KOPT-K1 (cell line): ENCODE data around the gene GREB1.

Experiments
- H3K27ac ChIP-seq: fragments of 200-600 bp; sonication (generic); 2 replicates; pipeline ENCODE4 v1.5.1; 2016; ENCODE audit warnings: antibody characterized with exemption, mild to moderate bottlenecking, low read depth, low read length; ENCODE audit not compliant: poor library complexity, severe bottlenecking
- H3K36me3 ChIP-seq: fragments of 200-600 bp; sonication (generic); 2 replicates; pipeline ENCODE4 v1.5.1; 2017; ENCODE audit warnings: antibody characterized with exemption, mild to moderate bottlenecking, low read length, moderate library complexity; ENCODE audit not compliant: insufficient read depth
- H3K9me3 ChIP-seq: fragments of 200-600 bp; sonication (generic); 2 replicates; pipeline ENCODE4 v1.5.1; 2017; ENCODE audit warnings: antibody characterized with exemption, low read length, mild to moderate bottlenecking; ENCODE audit not compliant: insufficient read depth, poor library complexity, severe bottlenecking

Gene GREB1

DNA sequence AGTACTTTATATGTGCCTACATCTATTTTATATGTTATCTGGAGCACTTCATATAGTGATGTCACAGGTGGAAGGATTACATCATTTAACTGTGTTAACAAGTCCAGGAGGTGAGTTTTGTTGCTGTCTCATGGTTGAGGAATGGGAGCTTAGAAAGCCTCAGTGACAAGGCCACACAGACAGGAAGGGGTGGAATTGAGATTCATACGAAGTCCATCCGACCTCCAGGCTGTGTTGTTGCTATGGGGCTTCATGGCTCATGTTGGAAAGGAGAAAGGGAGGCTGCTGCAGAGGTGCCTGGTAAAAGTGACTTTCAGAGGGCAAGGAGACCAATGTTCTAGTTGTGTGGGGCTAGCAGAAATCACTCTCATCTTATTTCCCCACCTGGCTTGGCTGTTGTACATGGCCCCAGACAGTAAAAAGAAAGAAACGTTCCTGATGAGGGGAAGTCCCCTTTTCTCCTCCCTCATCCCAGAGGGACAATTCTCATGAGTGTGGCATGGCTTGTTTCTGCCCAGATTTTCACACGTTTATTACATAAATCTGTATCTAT is 31.0 kb upstream of the GREB1 start:
- Histone ChIP-seq H3K27ac (no peak overlapping the region), H3K36me3 (no peaks in the 10 kb centered on the region), H3K9me3 (peaks cover 14% of the 10 kb centered on the region)

DNA sequence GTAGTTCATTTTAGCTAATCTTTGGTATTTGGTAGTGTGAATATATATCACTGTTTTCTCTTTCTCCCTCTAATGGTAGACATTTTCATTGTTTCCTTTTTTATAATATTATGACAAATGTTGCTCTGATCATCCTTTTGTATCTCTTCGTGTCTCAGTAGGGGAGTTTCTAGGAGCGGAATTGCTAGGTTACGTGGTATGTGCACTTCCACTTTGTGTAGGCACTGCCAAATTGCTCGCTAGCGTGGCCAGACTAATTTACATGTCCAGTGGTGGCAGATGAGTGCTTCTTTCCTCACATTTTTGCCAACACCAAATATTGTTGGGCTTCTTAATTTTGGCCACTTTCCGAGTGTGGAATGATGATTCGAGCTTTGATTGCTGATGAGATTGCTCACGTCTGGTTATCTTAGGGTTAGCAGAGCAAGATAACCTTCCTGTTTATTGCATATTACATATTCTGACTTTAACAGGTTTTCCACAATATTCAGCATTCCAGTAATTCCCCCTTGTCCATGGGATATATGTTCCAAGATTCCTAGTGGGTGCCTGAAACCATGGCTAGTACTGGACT is 30.4 kb upstream of the GREB1 start:
- H3K36me3 ChIP-seq: no peaks in the 10 kb centered on the region
- no peak overlapping the region for H3K27ac ChIP-seq
- H3K9me3 ChIP-seq: peaks cover 14% of the 10 kb centered on the region

DNA sequence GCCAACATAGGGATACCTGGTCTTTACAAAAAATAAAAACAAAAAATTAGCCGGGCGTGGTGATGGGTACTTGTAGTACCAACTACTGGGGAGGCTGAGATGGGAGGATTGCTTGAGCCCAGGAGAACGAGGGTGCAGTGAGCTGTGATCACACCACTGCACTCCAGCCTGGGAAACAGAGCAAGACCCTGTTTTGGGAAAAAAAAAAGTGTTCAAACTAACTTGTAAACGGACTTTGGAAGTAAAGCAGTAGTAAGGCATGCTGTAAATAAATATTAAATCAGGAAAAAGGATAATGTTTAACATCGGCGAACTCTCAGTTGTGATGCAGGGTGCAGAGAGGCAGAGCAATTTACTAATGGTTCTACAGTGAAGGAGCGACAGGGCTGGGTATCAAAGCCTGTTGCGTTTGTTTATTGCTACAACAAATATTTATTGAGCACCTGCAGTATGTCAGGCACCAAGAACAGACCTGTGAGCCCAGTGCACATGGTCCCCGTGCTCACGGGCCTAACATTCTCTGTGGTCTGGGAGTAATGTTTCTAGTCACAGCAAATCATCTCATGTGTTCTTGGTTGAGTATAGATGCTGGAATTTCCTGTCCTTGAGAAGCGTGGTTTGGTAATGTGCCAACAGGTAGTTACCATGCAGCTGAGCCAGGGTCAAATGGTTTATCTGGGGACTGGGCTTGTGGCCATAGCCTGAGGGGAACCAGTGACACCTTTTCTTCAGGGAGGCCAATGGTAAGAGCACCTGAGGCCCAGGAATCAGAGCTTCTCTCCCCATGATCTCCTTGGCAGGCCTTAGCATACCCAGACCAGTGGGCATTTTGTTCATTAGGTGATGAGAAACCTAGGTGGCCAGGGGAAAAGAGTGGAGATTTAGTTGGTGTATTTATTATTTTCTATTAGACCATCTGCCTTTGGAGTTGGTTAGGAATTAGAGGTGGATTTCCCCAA is 27.9 kb upstream of the GREB1 start:
- Histone ChIP-seq H3K36me3 (no peaks in the 10 kb centered on the region), H3K27ac (no peak overlapping the region), H3K9me3 (peaks cover 14% of the 10 kb centered on the region)

DNA sequence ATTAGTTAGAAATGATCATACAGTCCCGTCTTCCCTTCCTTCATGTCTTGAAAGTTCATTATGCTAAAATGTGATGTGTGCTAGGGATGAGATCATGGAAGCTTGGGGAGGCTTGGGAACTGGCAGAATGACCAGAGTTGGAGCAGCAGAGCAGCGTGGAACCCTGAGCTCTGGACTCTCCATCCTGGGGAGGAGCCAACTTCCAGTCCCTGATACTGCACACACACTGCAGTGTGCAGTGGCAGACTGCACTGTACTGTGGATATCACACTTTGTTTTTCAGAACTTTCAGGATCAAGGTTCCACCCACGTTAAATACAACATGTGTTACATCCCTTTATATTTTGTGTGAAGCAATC is 27.3 kb upstream of the GREB1 start:
- H3K27ac ChIP-seq: no peak overlapping the region

DNA sequence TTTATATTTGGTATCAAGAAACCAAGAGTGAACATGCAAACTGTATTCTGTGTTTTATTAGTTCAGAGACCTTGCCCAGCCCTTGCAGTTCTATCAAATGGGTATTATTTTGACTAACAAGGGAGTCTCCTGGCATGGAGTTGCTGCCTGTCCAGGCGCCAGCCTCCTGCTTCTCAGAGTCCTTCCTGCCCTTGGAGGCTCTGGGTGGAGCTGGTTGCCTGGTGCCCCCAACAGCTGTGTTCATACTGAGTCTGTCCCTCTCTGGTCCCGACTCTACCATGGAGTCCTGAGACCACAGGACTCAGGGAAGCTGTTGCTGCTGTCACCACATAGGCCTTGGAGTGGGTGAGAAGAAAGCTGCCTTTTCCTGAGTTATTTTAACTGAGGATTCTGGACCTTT is 26.3 kb upstream of the GREB1 start:
- H3K36me3 ChIP-seq: no peaks in the 10 kb centered on the region
- H3K27ac ChIP-seq: no peak overlapping the region
- peaks cover 14% of the 10 kb centered on the region for H3K9me3 ChIP-seq

More for the DNA sequence above, 27.3 kb upstream of the GREB1 start:
- Histone ChIP-seq H3K36me3 (no peaks in the 10 kb centered on the region), H3K9me3 (peaks cover 14% of the 10 kb centered on the region)

DNA sequence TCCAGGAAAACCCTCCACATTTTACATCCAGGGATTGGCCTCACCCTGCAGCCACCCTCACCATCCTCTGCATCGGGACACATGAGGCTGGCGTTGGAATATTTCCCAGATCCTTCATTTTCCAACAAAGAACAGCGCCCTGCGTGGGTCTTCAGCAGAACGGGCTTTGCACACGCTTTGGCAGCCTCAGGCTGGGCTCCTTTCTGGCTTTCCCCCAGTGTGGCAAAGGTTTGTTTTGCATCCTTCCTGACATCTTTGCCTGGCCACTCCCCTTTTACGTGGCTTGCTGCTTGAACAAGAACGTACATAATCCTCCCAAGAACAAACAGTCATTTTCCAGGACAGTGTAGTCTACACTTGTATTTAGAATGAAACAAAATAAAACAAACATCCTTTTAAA is 25.6 kb upstream of the GREB1 start:
- Histone ChIP-seq H3K27ac (no peak overlapping the region), H3K9me3 (peaks cover 10% of the 10 kb centered on the region), H3K36me3 (no peaks in the 10 kb centered on the region)

DNA sequence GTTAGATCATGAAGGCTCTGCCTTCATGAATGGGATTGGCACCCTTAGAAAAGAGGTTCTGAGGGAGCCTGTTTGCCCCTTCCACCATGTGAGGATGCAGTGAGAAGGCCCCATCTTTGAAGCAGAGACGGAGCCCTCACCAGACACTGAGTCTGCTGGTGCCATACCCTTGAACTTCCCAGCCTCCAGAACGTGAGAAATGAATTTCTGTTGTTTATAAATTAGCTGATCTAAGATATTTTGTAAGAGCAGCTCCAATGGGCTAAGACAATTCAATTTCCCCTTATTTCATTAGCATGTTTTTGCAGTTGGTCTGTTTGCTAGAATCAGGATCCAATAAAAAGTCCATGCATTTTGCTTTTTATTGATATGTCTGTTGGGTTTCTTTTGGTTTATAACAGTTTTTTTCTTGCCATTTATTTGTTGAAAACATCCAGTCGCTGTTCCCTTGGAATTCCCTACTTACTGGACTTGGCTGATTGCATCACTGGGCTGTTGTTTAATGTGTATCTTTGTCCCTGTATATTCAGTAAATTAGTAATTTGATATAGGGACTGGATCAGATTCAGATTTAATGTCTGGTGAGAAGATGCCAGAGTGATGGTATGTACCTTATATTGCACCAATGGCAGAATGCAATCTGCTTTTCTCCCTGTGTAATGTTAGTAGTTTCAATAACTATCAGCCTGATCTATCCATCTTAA is 24.0 kb upstream of the GREB1 start:
- Histone ChIP-seq H3K36me3 (no peaks in the 10 kb centered on the region), H3K27ac (no peak overlapping the region), H3K9me3 (no peaks in the 10 kb centered on the region)

DNA sequence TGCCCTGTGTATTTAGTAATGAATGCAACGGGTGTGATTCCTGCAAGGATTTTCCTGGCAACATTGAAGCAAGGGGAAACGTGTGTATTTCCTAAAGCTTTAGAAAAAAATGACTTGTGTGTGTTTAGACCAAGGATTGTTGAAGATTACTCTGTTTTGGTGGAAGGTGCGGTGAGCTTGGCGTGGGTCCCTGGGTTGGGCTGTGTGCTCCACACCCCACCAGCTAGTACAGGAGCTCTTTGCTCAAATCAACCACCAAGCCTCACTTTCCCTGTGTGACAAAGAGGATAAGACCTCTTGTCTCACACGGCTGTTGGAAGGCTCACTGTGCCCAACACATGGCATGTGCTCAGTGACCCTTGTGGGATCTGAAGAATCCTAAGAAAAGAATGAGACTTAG is 21.4 kb upstream of the GREB1 start:
- Histone ChIP-seq H3K9me3 (no peaks in the 10 kb centered on the region), H3K36me3 (no peaks in the 10 kb centered on the region), H3K27ac (no peak overlapping the region)

DNA sequence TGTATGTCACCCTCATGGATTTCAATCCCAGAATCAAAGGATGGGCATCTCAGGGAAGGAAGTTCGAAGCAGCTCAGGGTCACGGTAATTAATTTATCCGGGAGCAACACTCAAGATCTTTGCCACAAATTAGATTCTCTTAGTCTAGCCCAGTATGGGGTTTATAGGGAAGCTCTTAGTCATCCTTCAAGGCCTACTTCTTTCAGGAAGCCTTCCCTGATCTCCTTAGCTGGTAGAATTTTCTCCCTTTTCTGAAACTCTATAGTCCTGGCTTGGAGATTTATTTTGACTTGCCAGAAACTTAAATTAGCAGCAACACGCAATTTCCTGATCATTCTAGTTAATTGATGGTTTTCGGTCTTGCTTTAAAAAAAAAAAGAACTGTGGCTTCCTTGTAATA is 20.5 kb upstream of the GREB1 start:
- no peak overlapping the region for H3K27ac ChIP-seq
- H3K9me3 ChIP-seq: no peaks in the 10 kb centered on the region
- H3K36me3 ChIP-seq: no peaks in the 10 kb centered on the region

DNA sequence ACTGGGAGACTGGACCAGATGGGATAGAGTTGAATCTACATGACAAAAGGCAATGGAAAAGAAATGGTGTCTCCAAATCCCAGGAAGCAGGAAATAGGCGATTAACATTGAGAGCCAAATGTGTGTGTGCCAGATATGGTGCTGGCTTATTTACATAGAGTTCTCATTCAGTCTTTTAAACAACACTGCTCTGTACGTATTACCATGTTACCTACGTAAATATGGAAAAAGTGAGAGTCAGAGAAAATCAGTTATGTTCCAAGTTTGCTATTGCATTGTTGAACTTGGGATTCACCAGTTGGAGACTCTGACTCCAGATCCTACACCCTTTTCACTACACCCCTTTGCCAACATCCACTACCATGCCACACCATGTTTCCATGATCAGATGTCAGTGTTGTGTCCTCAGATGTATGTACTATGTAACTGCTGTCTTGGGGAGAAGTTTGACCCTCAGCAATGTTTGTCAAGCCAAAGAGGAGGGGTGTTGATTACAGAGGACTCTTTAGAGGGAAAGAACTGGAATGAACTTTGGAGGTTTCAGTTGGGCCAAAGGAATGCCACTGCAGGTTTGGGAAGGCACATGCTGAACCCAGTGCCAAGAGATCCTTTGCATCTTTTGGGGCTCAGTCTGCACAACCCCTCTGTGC is 19.6 kb upstream of the GREB1 start:
- Histone ChIP-seq H3K36me3 (no peaks in the 10 kb centered on the region), H3K9me3 (no peaks in the 10 kb centered on the region), H3K27ac (no peak overlapping the region)

DNA sequence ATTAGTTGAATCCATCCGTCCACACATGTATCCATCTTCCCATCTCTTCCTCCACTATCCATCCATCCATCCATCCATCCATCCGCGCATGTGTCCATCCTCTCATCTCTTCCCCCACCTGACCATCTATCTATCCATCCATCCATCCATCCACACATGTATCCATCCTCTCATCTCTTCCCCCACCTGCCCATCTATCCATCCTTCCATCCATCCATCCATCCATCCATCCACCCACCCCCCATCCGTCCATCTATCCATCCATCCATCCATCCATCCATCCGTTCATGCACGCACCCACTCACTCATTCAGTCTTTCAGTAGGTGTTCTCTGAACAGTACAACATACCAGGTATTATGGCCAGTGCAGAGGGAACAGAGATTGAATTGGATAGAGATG is 18.9 kb upstream of the GREB1 start:
- Histone ChIP-seq H3K36me3 (no peaks in the 10 kb centered on the region), H3K27ac (no peak overlapping the region), H3K9me3 (no peaks in the 10 kb centered on the region)

DNA sequence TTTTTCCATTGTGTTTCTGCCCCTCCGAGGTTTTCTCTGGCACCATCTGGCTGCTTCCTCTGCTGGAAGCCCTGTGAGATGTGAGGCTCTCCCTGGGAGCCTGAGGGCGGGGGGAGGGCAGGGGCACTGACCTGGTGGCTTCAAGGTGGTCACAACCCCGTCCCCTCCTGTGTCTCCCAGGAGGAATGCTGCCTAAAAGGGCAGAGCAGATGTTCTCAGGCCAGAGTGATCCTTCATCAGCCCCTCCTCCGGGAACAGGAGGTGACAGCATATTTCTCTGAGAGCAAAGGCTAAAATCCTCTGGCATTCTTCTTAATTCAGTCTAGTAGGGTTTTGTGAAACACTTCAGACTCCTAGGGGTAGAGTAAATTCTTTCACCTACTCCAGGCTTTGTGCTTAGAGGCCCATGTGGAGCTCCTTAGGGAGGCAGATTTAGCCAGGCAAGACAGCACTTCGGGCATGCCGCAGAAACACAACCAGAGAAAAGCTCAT is 18.3 kb upstream of the GREB1 start:
- no peaks in the 10 kb centered on the region for H3K36me3 ChIP-seq
- no peak overlapping the region for H3K27ac ChIP-seq
- no peaks in the 10 kb centered on the region for H3K9me3 ChIP-seq

DNA sequence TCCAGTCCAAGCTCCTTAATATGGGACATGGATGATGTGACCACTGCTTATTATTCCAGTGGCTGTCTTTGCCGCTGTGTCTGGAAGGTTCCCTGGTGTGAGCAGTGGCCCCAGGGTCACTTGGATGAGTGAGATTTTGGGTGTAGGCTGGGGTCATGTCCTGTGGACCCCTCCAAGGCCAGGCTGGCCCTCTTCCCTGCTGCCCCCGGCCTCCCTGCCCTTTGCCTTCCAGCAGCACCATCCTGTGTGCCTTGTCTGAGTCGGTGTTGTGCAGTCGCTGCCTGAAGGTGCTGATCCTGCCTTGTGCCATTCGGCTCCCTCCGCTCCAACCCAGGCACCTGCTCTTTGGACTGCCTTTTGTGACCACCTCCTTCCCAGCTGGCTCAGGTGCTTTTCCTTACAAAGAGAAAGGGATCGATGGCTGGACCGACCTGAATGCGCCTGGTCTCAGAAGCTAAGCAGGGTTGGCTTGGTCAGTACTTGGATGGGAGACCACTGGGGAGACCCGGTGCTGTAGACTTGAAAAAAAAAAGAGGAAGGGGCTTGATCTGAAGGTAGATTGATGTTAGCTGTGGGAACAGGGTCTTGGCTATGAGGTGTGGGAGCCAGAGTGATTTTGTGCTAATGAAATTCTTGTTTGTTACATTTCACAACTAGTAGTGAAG is 16.7 kb upstream of the GREB1 start:
- no peak overlapping the region for H3K27ac ChIP-seq
- no peaks in the 10 kb centered on the region for H3K9me3 ChIP-seq
- H3K36me3 ChIP-seq: no peaks in the 10 kb centered on the region

DNA sequence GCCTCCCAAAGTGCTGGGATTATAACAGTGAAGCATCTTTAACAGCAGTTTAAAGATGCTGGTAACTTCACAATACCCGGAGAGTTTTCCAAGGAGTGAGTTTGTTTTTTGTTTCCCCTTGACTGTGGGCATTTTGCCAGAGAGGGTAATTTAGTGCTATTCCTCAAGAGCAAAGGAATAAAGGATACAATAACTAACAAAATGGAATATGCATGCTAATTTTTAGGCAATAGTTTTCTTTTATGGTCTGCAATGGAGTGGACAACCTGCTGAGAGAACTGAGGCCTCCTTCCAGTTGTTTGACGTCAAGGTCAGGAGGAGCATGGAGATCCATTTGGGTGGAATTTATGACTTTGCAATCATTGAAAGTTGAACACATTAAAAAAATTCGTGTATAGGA is 15.9 kb upstream of the GREB1 start:
- Histone ChIP-seq H3K9me3 (no peaks in the 10 kb centered on the region), H3K36me3 (no peaks in the 10 kb centered on the region), H3K27ac (no peak overlapping the region)
